HG02973 (cell line): ENCODE results near the gene CSMD2.
A peak's percentile ranks its signal among the peaks of the same experiment; 100 is the strongest.
"Not testable (repeated sequence)": the region's sequence is repeated elsewhere in the genome, so short reads cannot be mapped to it uniquely, and the experiment has no call there.

Source experiments
- ATAC-seq: cut with Tn5 transposase; IDR thresholded peaks from one replicate; pipeline ENCODE4 v1.9.1; 2021; ENCODE audit warnings: moderate library complexity; ENCODE audit not compliant: unreplicated experiment

CSMD2 gene

GRCh38 chr1:33517596-33518250 is 647.3 kb downstream of the CSMD2 start:
- no peak for ATAC-seq

GRCh38 chr1:33516891-33517567 is 648.0 kb downstream of the CSMD2 start:
- no peak for ATAC-seq

GRCh38 chr1:33516428-33516827 is 648.6 kb downstream of the CSMD2 start:
- ATAC-seq: no peak

DNA sequence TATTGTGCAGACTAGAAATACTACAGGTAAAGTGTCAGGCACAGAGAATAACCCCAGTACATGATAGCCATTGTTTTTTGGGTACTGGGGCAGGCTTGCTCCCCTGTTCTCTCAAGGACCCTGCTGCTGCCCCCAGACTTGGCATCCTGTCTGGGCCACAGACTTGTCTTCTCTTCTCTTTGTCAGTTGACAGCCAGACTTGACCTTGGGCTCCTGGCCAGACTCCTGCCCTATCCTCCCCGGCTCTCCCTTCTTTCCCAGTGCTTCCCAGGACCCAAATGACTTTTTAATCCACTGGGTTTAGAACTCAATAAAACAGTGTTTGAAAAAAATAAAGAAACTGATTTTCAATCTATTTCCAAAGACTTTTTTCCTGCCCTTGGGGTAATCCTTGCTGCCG is 649.4 kb downstream of the CSMD2 start:
- ATAC-seq: no peak

DNA sequence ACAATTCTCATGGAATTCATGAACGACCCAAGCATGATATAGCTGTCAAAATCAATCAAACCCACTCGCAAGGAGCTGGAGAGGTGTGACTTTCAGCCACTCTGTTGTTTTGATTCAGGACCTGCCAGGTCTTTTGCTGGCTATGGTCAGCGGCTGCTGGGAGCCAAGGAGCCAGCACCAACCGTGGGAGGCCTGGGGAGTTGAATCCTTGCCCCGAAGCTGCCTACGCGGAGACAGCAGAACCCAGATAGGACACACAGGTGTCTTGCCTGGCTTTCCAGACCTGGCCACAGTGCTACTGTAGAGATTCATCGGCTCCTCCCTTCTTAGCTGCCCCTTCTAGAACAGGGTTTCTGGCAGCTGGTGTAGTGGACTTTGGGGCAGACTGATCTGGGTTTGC is 649.9 kb downstream of the CSMD2 start:
- ATAC-seq: no peak

- no peak for ATAC-seq
Measured at GRCh38 chr1:33512226-33513011, 652.6 kb downstream of the CSMD2 start.

DNA sequence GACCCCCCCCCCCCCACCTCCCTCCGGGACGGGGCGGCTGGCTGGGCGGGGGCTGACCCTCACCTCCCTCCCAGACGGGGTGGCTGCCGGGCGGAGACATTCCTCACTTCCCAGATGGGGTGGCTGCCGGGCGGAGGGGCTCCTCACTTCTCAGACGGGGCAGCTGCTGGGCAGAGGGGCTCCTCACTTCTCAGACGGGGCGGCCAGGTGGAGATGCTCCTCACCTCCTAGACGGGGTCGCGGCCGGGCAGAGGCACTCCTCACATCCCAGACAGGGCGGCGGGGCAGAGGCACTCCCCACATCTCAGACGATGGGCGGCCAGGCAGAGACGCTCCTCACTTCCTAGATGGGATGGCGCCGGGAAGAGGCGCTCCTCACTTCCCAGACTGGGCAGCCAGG is 655.8 kb downstream of the CSMD2 start:
- ATAC-seq: not testable (repeated sequence)

DNA sequence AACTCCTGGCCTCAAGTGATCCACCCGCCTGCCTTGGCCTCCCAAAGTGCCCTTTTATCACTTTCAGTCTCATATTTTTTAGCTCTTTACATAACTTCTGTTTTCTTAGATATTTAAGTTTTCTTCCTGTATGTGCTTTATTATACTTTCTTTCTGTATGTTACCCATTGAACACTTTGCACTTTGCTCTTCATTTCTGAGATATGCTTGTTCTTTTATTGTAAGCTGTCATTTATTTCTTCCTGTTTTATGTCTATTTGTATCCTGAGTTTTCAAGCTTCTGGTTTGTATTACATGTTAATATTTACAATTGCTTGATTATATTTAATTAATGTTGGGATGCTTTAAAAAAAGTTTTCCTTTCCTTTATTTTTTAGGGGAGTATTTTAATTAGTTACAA is 656.9 kb downstream of the CSMD2 start:
- ATAC-seq: no peak

DNA sequence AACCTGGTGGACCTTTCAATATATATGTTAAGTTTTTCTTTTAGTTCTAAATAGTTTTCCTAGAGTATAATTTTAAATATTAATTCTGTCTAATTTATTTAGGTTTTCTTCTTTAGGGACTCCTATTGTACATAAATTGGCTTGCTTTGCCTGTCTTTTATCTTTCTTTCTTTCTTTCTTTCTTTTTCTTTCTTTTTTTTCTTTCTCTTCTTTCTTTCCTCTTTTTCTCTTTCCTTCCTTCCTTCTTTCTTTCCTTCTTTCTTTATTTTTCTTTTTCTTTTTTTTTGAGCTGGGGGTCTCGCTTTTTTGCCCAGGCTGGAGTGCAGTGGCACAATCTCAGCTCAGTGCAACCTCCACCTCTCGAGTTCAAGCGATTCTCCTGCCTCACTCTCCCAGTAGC is 657.4 kb downstream of the CSMD2 start:
- ATAC-seq: no peak

DNA sequence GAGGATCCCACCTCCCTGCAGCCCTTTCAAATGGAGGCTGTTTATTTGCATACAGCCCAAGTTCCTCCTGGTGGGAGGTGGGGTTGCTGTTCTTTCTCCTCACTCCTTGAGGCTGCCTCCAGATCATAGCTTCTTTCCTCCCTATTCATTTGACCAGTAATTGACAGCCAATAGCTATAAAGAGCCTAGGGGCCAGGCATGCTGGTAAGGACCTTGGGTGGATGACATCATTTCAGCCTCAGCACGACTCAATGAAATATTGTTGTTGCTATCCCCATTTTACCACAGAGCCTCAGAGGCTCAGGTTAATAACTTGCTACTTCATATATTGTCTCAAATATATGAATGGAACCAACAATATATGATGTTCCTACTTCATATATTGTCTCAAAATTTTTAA is 661.5 kb downstream of the CSMD2 start:
- ATAC-seq: no peak

GRCh38 chr1:33502726-33503125 is 662.3 kb downstream of the CSMD2 start:
- no peak for ATAC-seq

DNA sequence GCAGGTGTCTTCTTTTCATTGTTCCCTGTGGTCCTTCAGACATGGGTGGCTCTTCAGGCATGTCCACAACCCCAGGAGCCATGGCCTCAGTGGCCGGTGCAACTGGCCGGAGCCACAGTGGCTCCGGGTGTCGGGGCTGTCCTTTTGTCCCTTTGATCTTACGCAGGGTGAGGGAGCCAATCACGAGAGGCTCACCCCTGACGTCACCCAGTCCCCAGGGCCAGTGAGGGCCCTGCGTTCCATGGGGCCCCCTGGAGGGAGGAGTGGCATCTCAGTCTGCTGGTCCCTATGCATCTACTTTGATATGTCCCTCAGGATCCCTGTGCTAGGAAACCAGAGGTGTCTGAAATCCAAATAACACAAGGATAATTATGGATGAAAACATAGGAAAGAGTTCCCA is 663.3 kb downstream of the CSMD2 start:
- no peak for ATAC-seq

- no peak for ATAC-seq
Measured at GRCh38 chr1:33501309-33501708, 663.7 kb downstream of the CSMD2 start.

DNA sequence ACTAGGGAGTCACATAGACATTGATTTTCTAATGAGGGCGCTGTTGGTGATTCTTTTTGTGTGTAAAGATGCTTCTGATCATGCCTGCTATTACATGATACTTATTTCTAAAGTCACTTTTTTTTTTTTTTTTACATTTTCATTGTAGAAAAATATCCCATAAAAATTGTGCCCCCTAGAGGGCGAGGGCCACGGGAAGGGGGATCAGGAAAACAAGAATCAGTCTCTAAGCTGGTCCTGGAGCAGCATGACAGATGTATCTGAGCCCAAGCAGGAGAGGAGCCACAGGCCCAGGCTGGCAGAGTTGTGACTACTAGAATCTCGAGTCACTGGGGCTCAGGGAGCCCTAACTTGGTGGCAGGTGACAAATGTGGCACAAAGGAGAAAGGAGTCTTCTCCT is 664.5 kb downstream of the CSMD2 start:
- ATAC-seq: no peak

DNA sequence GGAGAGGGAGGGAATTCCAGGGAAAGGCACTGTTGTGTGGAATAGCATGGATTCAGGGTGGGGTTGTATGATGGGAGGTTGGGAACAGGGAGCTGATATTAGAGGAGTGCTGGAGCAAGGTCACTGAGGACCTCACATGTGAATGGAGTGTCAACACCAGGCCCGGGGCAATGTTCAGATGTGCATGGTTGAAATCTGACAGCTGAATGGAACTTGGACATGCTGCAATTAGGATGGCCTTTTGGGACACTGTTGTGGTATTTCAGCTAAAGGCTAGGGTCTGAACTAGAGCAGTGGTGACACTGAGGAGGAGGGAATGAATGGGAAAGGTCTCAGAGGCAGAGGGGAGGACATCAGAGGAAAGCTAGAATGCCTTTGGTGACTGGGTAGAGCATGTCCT is 667.6 kb downstream of the CSMD2 start:
- no peak for ATAC-seq

DNA sequence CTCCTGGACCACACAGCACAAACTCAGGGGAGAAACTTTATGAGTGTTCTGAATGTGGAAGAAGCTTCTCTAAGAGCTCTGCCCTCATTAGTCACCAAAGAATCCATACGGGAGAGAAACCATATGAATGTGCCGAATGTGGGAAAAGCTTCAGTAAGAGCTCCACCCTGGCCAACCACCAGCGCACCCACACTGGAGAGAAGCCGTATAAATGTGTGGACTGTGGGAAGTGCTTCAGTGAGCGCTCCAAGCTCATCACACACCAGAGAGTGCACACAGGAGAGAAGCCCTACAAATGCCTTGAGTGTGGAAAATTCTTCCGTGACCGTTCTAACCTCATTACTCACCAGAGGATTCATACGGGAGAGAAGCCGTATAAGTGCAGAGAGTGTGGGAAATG is 670.1 kb downstream of the CSMD2 start:
- no peak for ATAC-seq

GRCh38 chr1:33488624-33489023 is 676.4 kb downstream of the CSMD2 start:
- no peak for ATAC-seq

DNA sequence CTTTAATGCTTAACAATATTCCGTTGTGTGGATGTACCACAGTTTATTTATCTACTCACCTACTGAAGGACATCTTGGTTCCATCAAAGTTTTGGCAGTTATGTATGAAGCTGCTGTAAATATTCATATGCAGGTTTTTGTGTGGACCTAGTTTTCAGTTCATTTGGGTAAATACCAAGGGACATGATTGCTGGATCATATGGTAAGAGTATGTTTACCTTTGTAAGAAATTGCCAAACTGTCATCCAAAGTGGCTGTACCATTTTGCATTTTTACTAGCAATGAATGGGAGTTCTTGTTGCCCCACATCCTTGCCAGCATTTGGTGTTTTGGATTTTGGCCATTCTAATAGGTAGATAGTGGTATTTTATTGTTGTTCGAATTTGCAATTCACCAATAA is 682.6 kb downstream of the CSMD2 start:
- ATAC-seq: no peak

- no peak for ATAC-seq
Measured at GRCh38 chr1:33477451-33477850, 687.6 kb downstream of the CSMD2 start.

DNA sequence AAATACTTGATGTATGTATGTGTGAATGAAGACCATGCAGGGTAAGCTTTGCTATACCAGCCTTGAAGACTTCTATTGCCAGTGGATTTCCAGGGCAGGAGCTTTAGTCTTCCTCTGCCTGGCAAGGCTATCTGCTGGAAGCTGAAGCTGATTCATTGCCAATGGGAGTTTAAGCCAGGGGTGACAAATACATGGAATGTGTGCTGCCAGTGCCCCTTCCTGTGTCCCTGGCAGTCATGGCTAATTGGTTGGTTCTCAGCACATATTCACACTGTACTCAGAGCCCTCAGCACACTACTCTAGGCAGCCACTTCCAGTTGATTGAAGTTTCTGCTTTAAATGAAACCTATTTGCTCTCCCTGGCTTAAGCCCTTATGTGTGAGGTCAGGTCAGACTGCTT is 691.1 kb downstream of the CSMD2 start:
- no peak for ATAC-seq

- ATAC-seq: peak; percentile 88
Measured at GRCh38 chr1:33472269-33472980, 692.6 kb downstream of the CSMD2 start, which contains the start of gene ZSCAN20. Gene ZSCAN20 (plus strand): TSS chr1:33472645. CDS start chr1:33479289, 6,644 bp downstream.
